Neuronal stem cell (in vitro differentiated cells): ENCODE measurements around the gene KIF12.

Experiments
- DNase-seq: peaks from one replicate; pipeline ENCODE4 v3.0.0-alpha.2; 2013; ENCODE audit warnings: low spot score
- H2AFZ ChIP-seq: one replicate; pipeline ENCODE4 v1.6.1; 2013; ENCODE audit warnings: mild to moderate bottlenecking, low read length, inconsistent platforms
- H2AK5ac ChIP-seq: 2 replicates; pipeline ENCODE4 v1.6.1; 2013; ENCODE audit warnings: low read depth, mild to moderate bottlenecking, inconsistent platforms, low read length, moderate library complexity, mixed read lengths
- H2BK120ac ChIP-seq: 2 replicates; pipeline ENCODE4 v1.6.1; 2013; ENCODE audit warnings: low read depth, mild to moderate bottlenecking, inconsistent platforms, low read length, moderate library complexity, mixed read lengths
- H2BK12ac ChIP-seq: one replicate; pipeline ENCODE4 v1.6.1; 2013; ENCODE audit warnings: low read length, inconsistent platforms
- H2BK15ac ChIP-seq: 2 replicates; pipeline ENCODE4 v1.6.1; 2013; ENCODE audit warnings: mild to moderate bottlenecking, low read length, inconsistent platforms, mixed read lengths
- H2BK5ac ChIP-seq: one replicate; pipeline ENCODE4 v1.6.1; 2013; ENCODE audit warnings: inconsistent platforms, mild to moderate bottlenecking, low read length, moderate library complexity
- H3K14ac ChIP-seq: one replicate; pipeline ENCODE4 v1.6.1; 2013; ENCODE audit warnings: low read length, inconsistent platforms
- H3K18ac ChIP-seq: 2 replicates; pipeline ENCODE4 v1.6.1; 2013; ENCODE audit warnings: low read length, inconsistent platforms
- H3K23ac ChIP-seq: 2 replicates; pipeline ENCODE4 v1.6.1; 2013; ENCODE audit warnings: low read depth, mild to moderate bottlenecking, mixed read lengths, low read length, inconsistent platforms; ENCODE audit not compliant: poor library complexity
- H3K27ac ChIP-seq: replicated peaks from 3 replicates; pipeline ENCODE4 v1.5.1; 2013; ENCODE audit warnings: low read length, inconsistent platforms
- H3K27me3 ChIP-seq, 3 experiments: 2 replicates each; pipeline ENCODE4 v1.6.1; 2013; ENCODE audit warnings: low read length in 3 of 3, mild to moderate bottlenecking in 2 of 3, inconsistent platforms in 1 of 3, low read depth in 1 of 3, mixed read lengths in 1 of 3, moderate library complexity in 1 of 3; ENCODE audit not compliant: control insufficient read depth in 3 of 3, insufficient read depth in 3 of 3
- H3K36me3 ChIP-seq, 2 donors: replicated peaks in 1 of 2; 2 replicates each; pipeline ENCODE4 v1.6.1; 2013; ENCODE audit warnings: low read length in 2 of 2; ENCODE audit not compliant: control insufficient read depth in 2 of 2, insufficient read depth in 2 of 2
- H3K4ac ChIP-seq: 2 replicates; pipeline ENCODE4 v1.6.1; 2013; ENCODE audit warnings: inconsistent platforms, mild to moderate bottlenecking, low read length, moderate library complexity
- H3K4me1 ChIP-seq, 2 donors: 1 replicate in 1 of 2; 2 replicates in 1 of 2; pipeline ENCODE4 v1.6.1; 2013; ENCODE audit warnings: low read length in 2 of 2, low read depth in 1 of 2; ENCODE audit not compliant: control insufficient read depth in 2 of 2, insufficient read depth in 1 of 2
- H3K4me2 ChIP-seq: one replicate; pipeline ENCODE4 v1.6.1; 2013; ENCODE audit warnings: mild to moderate bottlenecking, low read length, inconsistent platforms; ENCODE audit not compliant: insufficient read depth, poor library complexity, severe bottlenecking
- H3K4me3 ChIP-seq, 2 donors: 2 replicates each; pipeline ENCODE4 v1.5.1; 2013; ENCODE audit warnings: low read length in 2 of 2, mild to moderate bottlenecking in 2 of 2, inconsistent platforms in 1 of 2, moderate library complexity in 1 of 2
- H3K79me1 ChIP-seq: one replicate; pipeline ENCODE4 v1.6.1; 2013; ENCODE audit warnings: low read depth, mild to moderate bottlenecking, inconsistent platforms, low read length, moderate library complexity
- H3K9ac ChIP-seq: one replicate; pipeline ENCODE4 v1.6.1; 2013; ENCODE audit warnings: mild to moderate bottlenecking, low read depth, low read length, inconsistent platforms; ENCODE audit not compliant: poor library complexity
- H3K9me3 ChIP-seq, 2 donors: replicated peaks in 1 of 2; 2 replicates each; pipeline versions ENCODE3 to v1.6.1; 2013; ENCODE audit warnings: low read length in 2 of 2, mild to moderate bottlenecking in 2 of 2, inconsistent platforms in 1 of 2, low read depth in 1 of 2, mixed read lengths in 1 of 2, moderate library complexity in 1 of 2; ENCODE audit not compliant: control insufficient read depth in 2 of 2, insufficient read depth in 1 of 2
- H4K8ac ChIP-seq: one replicate; pipeline ENCODE4 v1.6.1; 2013; ENCODE audit warnings: low read depth, mild to moderate bottlenecking, inconsistent platforms, low read length, moderate library complexity
- H4K91ac ChIP-seq: one replicate; pipeline ENCODE4 v1.6.1; 2013; ENCODE audit warnings: low read length, low read depth, mild to moderate bottlenecking, inconsistent platforms; ENCODE audit not compliant: poor library complexity
- WGBS, 2 donors: extraction: QIAGEN DNeasy Blood & Tissue Kit; methylation state at CpG; one replicate each; pipeline ENCODE4 v1.1.7; 2013; ENCODE audit warnings: missing lambda C conversion rate in 2 of 2, mixed read lengths in 1 of 2; ENCODE audit not compliant: insufficient read length in 2 of 2, insufficient replicate concordance in 1 of 2; ENCODE audit errors: extremely low coverage in 2 of 2; 5-methylcytosine and 5-hydroxymethylcytosine counted together

KIF12 gene

DNA sequence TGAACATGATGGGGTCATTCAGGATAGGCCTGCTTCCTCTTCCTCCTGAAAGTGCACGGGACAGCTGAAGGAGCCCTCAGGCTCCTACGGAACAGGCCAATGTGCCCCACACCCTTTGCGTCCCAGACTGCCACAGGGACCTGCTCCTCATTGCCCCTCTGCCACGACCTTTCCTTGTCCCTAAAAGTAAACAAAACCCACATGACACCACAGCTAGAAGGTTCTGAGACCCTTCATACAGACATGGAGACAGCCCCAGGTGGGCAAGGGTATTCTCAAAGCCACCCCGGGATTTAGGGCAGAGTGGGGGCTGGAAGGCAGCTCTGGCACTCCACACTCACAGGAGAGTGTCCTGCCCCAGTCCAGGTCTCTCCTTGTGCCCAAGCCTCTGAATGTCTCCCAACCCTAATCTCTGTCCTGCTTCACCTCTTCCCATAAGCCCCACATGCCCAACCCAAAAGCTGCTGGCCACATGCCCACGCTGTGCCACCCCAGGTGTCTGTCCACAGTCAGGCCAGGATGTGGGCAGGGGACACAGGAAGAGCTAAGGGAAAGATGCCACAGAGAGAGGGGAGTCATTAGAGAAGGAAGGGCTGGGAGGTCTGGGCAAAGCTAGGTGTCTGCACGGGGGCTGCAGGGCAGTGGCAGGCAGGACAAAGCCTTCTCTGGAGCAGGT, 21.8 kb downstream of the KIF12 start:
- H2AK5ac ChIP-seq: no peak overlapping the region
- no peak overlapping the region for H2BK120ac ChIP-seq
- DNase-seq: no peak
- H3K4me1 ChIP-seq: peaks cover 0 to 4% of the 10 kb centered on the region in 2 donors
- H2AFZ ChIP-seq: no peak overlapping the region
- H2BK5ac ChIP-seq: no peak overlapping the region
- no peaks in the 10 kb centered on the region for H3K79me1 ChIP-seq
- no peaks in the 10 kb centered on the region for H3K36me3 ChIP-seq
- no CpG with 5 or more reads among the region's 7 CpGs for WGBS, 2 donors
- no peak overlapping the region for H3K18ac ChIP-seq
- no peak overlapping the region for H3K9ac ChIP-seq
- no peak overlapping the region for H3K4me3 ChIP-seq
- H3K9me3 ChIP-seq: no peaks in the 10 kb centered on the region
- no peak overlapping the region for H3K14ac ChIP-seq
- no peak overlapping the region for H3K23ac ChIP-seq
- H2BK15ac ChIP-seq: no peak overlapping the region
- no peak overlapping the region for H3K27ac ChIP-seq
- no peak overlapping the region for H4K8ac ChIP-seq
- H3K4me2 ChIP-seq: no peak overlapping the region
- H3K4ac ChIP-seq: no peak overlapping the region
- no peaks in the 10 kb centered on the region for H3K27me3 ChIP-seq
- no peak overlapping the region for H2BK12ac ChIP-seq
- H4K91ac ChIP-seq: no peak overlapping the region

- no peak overlapping the region for H2BK120ac ChIP-seq
- no peaks in the 10 kb centered on the region for H3K36me3 ChIP-seq
- no peaks in the 10 kb centered on the region for H3K9me3 ChIP-seq
- H3K18ac ChIP-seq: peak overlapping the region; percentile 23
- no peak overlapping the region for H3K9ac ChIP-seq
- no peak overlapping the region for H4K8ac ChIP-seq
- H2BK12ac ChIP-seq: no peak overlapping the region
- H2AK5ac ChIP-seq: no peak overlapping the region
- peak overlapping the region; percentile 72 for H3K14ac ChIP-seq
- H3K4me2 ChIP-seq: no peak overlapping the region
- WGBS, 2 donors: no CpG with 5 or more reads among the region's 14 CpGs
- no peak overlapping the region for H3K27ac ChIP-seq
- peaks cover 0 to 4% of the 10 kb centered on the region in 2 donors for H3K4me1 ChIP-seq
- H4K91ac ChIP-seq: no peak overlapping the region
- DNase-seq: no peak
- no peak overlapping the region for H2BK5ac ChIP-seq
- no peaks in the 10 kb centered on the region for H3K27me3 ChIP-seq
- H3K23ac ChIP-seq: no peak overlapping the region
- no peak overlapping the region for H2BK15ac ChIP-seq
- H3K4me3 ChIP-seq: peak overlapping the region in 1 of 2 donors; percentile 42
- no peak overlapping the region for H2AFZ ChIP-seq
- H3K4ac ChIP-seq: no peak overlapping the region
- H3K79me1 ChIP-seq: no peaks in the 10 kb centered on the region
Measured at GRCh38 chr9:114076237-114077161, 22.6 kb downstream of the KIF12 start.

DNA sequence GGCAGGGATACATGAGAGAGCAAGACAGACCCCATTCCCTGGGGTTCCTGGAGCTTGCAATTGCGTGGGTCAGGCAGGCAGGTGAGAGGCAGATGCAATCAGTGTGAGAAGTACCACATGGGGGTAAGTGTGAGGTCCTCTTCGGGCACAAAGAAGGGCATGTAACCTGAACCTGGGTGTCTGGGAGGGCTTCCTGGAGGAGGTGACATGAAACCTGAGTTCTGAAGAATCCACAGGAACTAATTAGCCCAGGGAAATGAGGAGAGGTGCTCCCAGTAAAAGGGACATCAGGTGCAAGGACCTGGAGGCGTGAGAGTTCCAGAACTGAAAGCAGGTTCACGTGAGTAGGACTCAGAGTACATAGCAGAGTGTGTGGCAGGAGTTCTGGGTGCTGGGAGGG, 23.5 kb downstream of the KIF12 start:
- Histone ChIP-seq H3K9me3 (no peaks in the 10 kb centered on the region), H2BK15ac (no peak overlapping the region), H3K23ac (no peak overlapping the region), H3K27ac (no peak overlapping the region), H3K14ac (no peak overlapping the region), H3K36me3 (no peaks in the 10 kb centered on the region), H2AFZ (no peak overlapping the region), H4K91ac (no peak overlapping the region), H3K9ac (no peak overlapping the region), H2BK12ac (no peak overlapping the region), H3K4me3 (no peak overlapping the region), H3K4ac (no peak overlapping the region), H3K18ac (no peak overlapping the region), H3K79me1 (no peaks in the 10 kb centered on the region), H2AK5ac (no peak overlapping the region), H3K4me2 (no peak overlapping the region), H3K27me3 (no peaks in the 10 kb centered on the region), H2BK120ac (no peak overlapping the region), H4K8ac (no peak overlapping the region), H3K4me1 (peaks cover 0 to 4% of the 10 kb centered on the region in 2 donors), H2BK5ac (no peak overlapping the region)
- WGBS, 2 donors: no CpG with 5 or more reads among the region's 4 CpGs
- DNase-seq: no peak
